ENCODE results near the gene PPM1A.

Gene PPM1A

GRCh38 chr14:60346706-60347105 is 97.7 kb downstream of the PPM1A start:
- no peak overlapping the region for H3K4me3 ChIP-seq (ENCODE audit: low read depth, low read length)
- DNase-seq (ENCODE audit: low read depth): no peak

GRCh38 chr14:60348211-60348610 is 99.2 kb downstream of the PPM1A start:
- no peak for DNase-seq (ENCODE audit: low read depth)
- H3K4me3 ChIP-seq (ENCODE audit: low read depth, low read length): no peak overlapping the region

All from skeletal muscle cell (primary cell).